Suprapubic skin (tissue), 4 donors: ENCODE measurements around the gene CDADC1. TPM values are rescaled to one million over a fixed set of nuclear protein-coding genes. Genes with fewer than 3 reads are reported as not detected.

Source experiments
- DNase-seq, 2 donors: peaks; one replicate each; pipeline ENCODE4 v3.0.0-alpha.2; 2019; ENCODE audit warnings: low spot score in 2 of 2
- H3K27ac ChIP-seq: fragments of 200-600 bp; sonication (generic); one replicate; pipeline ENCODE4 v1.5.1; 2019
- H3K27me3 ChIP-seq: fragments of 200-600 bp; sonication (generic); one replicate; pipeline ENCODE4 v1.5.1; 2019
- H3K36me3 ChIP-seq: fragments of 200-600 bp; sonication (generic); one replicate; pipeline ENCODE4 v1.5.1; 2019
- H3K4me1 ChIP-seq: fragments of 200-600 bp; sonication (generic); one replicate; pipeline ENCODE4 v1.5.1; 2019
- H3K4me3 ChIP-seq: fragments of 200-600 bp; sonication (generic); one replicate; pipeline ENCODE4 v1.5.1; 2019; ENCODE audit warnings: mild to moderate bottlenecking
- H3K9me3 ChIP-seq: fragments of 200-600 bp; sonication (generic); one replicate; pipeline ENCODE4 v1.5.1; 2019
- EP300 ChIP-seq: sonication (generic); formaldehyde crosslinking; IDR thresholded peaks from one replicate; pipeline ENCODE4 v1.6.1; 2017; ENCODE audit warnings: antibody characterized with exemption
- POLR2A ChIP-seq, 2 donors: fragments of 450-650 bp; IDR thresholded peaks; one replicate each; pipeline ENCODE4 v1.6.1; 2017; ENCODE audit warnings: antibody characterized with exemption in 2 of 2, mild to moderate bottlenecking in 2 of 2, moderate library complexity in 2 of 2
- whole genome bisulfite sequencing: methylation state at CpG from one replicate; pipeline ENCODE4 v1.1.5; 2018; 5-methylcytosine and 5-hydroxymethylcytosine counted together
- total RNA-seq, 4 donors: library from RNA; depleted of rRNA; stranded (reverse); fragments of >200 nt; gene quantifications; one replicate each; pipeline ENCODE4 v1.1.0, GENCODE V29; 2016
- TF ChIP-seq, protein P1 (sequence below), 2 donors: fragments of 200-600 bp in 1 of 2; fragments of 450-650 bp in 1 of 2; sonication (generic) in 1 of 2; IDR thresholded peaks; one replicate each; pipeline ENCODE4 v1.5.1; 2016 to 2019; ENCODE audit warnings: antibody characterized with exemption in 2 of 2, mild to moderate bottlenecking in 1 of 2, moderate library complexity in 1 of 2

The CDADC1 gene
- total RNA-seq, 4 donors from 2014 or later, result 1.2 to 4.2 (median 3.1) TPM

DNA sequence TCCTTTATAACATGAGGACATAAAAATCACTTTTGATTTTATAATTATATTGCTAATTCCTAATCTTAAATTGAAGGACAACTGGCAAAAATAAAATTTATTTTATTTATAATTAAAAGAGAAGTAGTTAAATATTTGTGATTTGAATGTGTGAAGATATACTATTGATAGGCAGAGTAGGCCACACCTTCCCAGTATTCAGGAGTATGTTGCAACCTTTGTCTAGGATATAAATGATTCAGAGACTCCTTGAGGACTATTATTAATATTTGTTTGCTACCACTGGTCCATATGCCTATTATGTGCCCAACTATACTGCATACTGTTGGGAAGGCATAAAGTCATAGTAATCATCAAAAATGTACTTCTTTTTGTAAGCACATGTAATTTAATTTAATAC, 94.2 kb downstream of the CDADC1 start:
- Histone ChIP-seq H3K27ac (no peak overlapping the region), H3K36me3 (peaks cover 11% of the 10 kb centered on the region), H3K4me1 (no peaks in the 10 kb centered on the region), H3K4me3 (no peak overlapping the region), H3K9me3 (no peaks in the 10 kb centered on the region), H3K27me3 (no peaks in the 10 kb centered on the region)
- TF ChIP-seq POLR2A (IDR thresholded peaks at IDR 0.05), result no peak
- TF ChIP-seq, protein P1, sequence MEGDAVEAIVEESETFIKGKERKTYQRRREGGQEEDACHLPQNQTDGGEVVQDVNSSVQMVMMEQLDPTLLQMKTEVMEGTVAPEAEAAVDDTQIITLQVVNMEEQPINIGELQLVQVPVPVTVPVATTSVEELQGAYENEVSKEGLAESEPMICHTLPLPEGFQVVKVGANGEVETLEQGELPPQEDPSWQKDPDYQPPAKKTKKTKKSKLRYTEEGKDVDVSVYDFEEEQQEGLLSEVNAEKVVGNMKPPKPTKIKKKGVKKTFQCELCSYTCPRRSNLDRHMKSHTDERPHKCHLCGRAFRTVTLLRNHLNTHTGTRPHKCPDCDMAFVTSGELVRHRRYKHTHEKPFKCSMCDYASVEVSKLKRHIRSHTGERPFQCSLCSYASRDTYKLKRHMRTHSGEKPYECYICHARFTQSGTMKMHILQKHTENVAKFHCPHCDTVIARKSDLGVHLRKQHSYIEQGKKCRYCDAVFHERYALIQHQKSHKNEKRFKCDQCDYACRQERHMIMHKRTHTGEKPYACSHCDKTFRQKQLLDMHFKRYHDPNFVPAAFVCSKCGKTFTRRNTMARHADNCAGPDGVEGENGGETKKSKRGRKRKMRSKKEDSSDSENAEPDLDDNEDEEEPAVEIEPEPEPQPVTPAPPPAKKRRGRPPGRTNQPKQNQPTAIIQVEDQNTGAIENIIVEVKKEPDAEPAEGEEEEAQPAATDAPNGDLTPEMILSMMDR (IDR thresholded peaks at IDR 0.05), result no peak
- DNase-seq, result no peak

DNA sequence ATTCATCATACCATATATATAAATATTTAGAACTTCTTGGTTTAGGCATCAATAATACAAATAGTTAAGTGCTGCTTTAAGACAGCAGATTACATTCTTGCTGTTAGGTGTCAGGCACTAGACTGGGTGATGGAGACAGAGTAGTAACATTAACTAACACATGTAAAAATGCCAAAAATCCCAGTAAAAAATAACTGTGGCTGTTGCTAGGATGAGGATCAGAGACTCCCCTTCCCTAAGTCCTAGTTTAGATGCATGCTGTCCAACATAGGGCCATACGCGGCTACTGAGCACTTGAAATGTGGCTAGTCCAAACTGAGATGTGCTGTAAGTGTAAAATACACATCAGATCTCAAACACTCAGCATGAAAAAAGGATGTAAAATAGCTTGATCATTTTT, 94.7 kb downstream of the CDADC1 start:
- H3K27ac ChIP-seq, result no peak overlapping the region
- 94% methylated on average over 2 of the region's 2 CpGs for WGBS
- H3K27me3 ChIP-seq, result no peaks in the 10 kb centered on the region
- no peaks in the 10 kb centered on the region for H3K9me3 ChIP-seq
- H3K4me1 ChIP-seq, result no peaks in the 10 kb centered on the region
- TF ChIP-seq POLR2A (IDR thresholded peaks at IDR 0.05), result no peak
- no peak for TF ChIP-seq EP300
- TF ChIP-seq, protein P1 (IDR thresholded peaks at IDR 0.05), result no peak
- H3K4me3 ChIP-seq, result no peak overlapping the region
- peaks cover 11% of the 10 kb centered on the region for H3K36me3 ChIP-seq
- no peak for DNase-seq

Other genes starting within 250 kb of the CDADC1 start
- not detected for gene MLNR, start 27.6 kb upstream of the CDADC1 start, total RNA-seq
- gene CAB39L, start 196.1 kb downstream of the CDADC1 start, total RNA-seq, result 10 to 100 TPM; 17.8 to 45.1 (median 28.6) TPM
- gene SETDB2, start 196.3 kb downstream of the CDADC1 start, total RNA-seq, result 10 to 100 TPM in 2 of 4 donors, 1 to 10 TPM in 2; 5.3 to 19.8 (median 11.0) TPM
- gene PHF11, start 248.0 kb downstream of the CDADC1 start, total RNA-seq, result 10 to 100 TPM; 26.1 to 86.5 (median 35.3) TPM